Peyer's patch (tissue), 4 donors: ENCODE measurements around the gene ZNF784.

Experiments
- CTCF ChIP-seq, 6 experiments: fragments of 450-650 bp in 4 of 6; fragments of 200-600 bp in 2 of 6; sonication (generic) in 1 of 6; IDR thresholded peaks; one replicate each; pipeline ENCODE4 v1.5.1; 2017 to 2019; ENCODE audit warnings: antibody characterized with exemption in 6 of 6, mild to moderate bottlenecking in 3 of 6, moderate library complexity in 1 of 6
- POLR2A ChIP-seq, 2 donors: fragments of 450-650 bp; IDR thresholded peaks; one replicate each; pipeline ENCODE4 v1.5.1; 2017; ENCODE audit warnings: antibody characterized with exemption in 2 of 2, mild to moderate bottlenecking in 2 of 2, moderate library complexity in 2 of 2

DNA sequence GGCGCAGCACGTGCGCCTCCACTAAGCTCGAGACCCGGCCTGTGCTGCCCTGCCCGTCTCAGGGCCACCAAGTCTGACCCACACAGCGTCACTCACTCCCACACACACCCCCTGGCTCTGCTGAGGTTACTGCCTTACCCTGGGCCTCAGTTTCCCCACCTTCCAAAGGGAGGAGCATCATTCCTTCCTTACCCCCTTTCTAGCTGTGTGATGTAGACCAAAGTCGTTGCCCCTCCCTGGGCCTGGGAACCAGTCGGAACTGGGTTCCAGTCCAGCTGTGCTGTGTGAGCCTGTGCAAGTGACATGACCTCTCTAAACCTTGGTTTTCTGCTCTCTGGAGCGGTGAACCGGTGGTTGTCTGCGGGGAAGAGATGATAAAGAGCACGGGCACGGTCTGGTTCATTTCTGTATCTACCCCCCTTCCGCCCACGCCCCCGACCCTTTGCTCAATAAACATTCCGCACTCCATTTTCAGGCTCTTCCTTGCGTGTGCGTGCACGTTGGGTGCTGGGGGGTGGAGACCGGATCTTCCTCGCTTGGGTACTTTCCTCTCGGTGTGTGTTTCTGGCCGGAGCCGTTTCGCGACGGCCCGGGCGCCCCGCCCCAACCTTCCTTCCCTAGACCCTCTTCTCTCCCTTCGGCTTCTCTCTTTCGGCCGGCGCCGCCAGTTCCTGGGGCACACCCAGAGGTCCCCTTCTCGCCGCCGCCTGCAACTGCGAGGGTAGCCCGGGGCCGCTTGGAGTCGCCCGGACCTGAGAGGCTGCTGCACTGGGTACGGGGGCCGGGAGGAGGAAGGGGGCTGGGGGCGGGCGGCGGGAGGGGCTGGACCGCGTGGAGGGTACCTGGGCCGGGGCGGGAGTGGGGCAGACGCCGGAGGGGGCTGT, 18.9 kb upstream of the ZNF784 start, which contains the start of gene ZNF581:
- TF ChIP-seq CTCF (IDR thresholded peaks at IDR 0.05) (no peak), POLR2A (IDR thresholded peaks at IDR 0.05) (peak in 1 of 2 donors; percentile 10)
